GM12878 (cell line): ENCODE measurements around the gene JKAMP. TPM values are rescaled to one million over a fixed set of nuclear protein-coding genes. Genes with fewer than 3 reads are reported as not detected.
A peak's percentile ranks its signal among the peaks of the same experiment; 100 is the strongest.

ENCODE experiments used
- ATAC-seq: fragments of 200-7000 bp; cut with Tn5 transposase; 3 replicates; pipeline ENCODE4 v1.9.1; 2020; ENCODE audit warnings: mild to moderate bottlenecking, moderate library complexity
- BruUV-seq: library from RNA; stranded (reverse); fragments of 400-500 nt; replicated peaks from 2 replicates; lab custom pipeline; 2021; lab: Mats Ljungman, UMichigan
- CTCF ChIA-PET: fragments of 300-600 bp; sonication (Branson Sonifier 250); formaldehyde crosslinking; extraction: SDS; loops from one replicate; lab custom pipeline; 2021; ENCODE audit warnings: inconsistent platforms; lab: Yijun Ruan, JAX
- POLR2A ChIA-PET: fragments of 350-600 bp; formaldehyde crosslinking; extraction: SDS; loops from one replicate; lab custom pipeline; 2021; ENCODE audit warnings: inconsistent platforms; lab: Charles Lee
- RAD21 ChIA-PET: fragments of 300-600 bp; sonication (Branson Sonifier 250); formaldehyde crosslinking; loops from one replicate; lab custom pipeline; 2023; ENCODE audit warnings: antibody characterized with exemption; ENCODE audit not compliant: unreplicated experiment; lab: Charles Lee
- SMC1A ChIA-PET: fragments of 300-600 bp; sonication (Branson Sonifier 250); formaldehyde crosslinking; loops from one replicate; lab custom pipeline; 2023; ENCODE audit not compliant: unreplicated experiment, uncharacterized antibody; lab: Charles Lee
- DNase-seq: peaks from one replicate; pipeline ENCODE4 v3.0.0-alpha.2; 2011; ENCODE audit warnings: low read depth, low spot score
- FAIRE-seq: peaks from 3 replicates; lab custom pipeline; 2011; peaks lifted over from hg19 to GRCh38; lab: Jason Lieb, UNC
- H2AFZ ChIP-seq: 2 replicates; pipeline ENCODE4 v1.6.0; 2011; ENCODE audit warnings: low read depth, low read length, control low read depth; ENCODE audit not compliant: control insufficient read depth
- H3K27ac ChIP-seq: 2 replicates; pipeline ENCODE4 v1.5.1; 2011; ENCODE audit warnings: control low read depth; ENCODE audit not compliant: control insufficient read depth, insufficient read depth
- H3K27me3 ChIP-seq, 2 experiments: replicated peaks in 1 of 2; 2 replicates each; pipeline versions ENCODE4 v1.6.0 to v1.6.1; 2011; ENCODE audit warnings: low read length in 1 of 2; ENCODE audit not compliant: control insufficient read depth in 2 of 2, insufficient read depth in 2 of 2
- H3K36me3 ChIP-seq, 2 experiments: 2 replicates each; pipeline ENCODE4 v1.5.1; 2011; ENCODE audit warnings: low read length in 1 of 2; ENCODE audit not compliant: control insufficient read depth in 2 of 2, insufficient read depth in 2 of 2
- H3K4me1 ChIP-seq: 2 replicates; pipeline ENCODE4 v1.6.1; 2011; ENCODE audit warnings: mild to moderate bottlenecking, low read length, moderate library complexity, mixed read lengths; ENCODE audit not compliant: control insufficient read depth, insufficient read depth
- H3K4me2 ChIP-seq: 2 replicates; pipeline ENCODE4 v1.6.0; 2011; ENCODE audit warnings: control low read depth; ENCODE audit not compliant: control insufficient read depth, insufficient read depth
- H3K4me3 ChIP-seq: fragments of 200-600 bp; sonication (generic); 2 replicates; pipeline ENCODE4 v1.5.1; 2016
- H3K79me2 ChIP-seq: 2 replicates; pipeline ENCODE4 v1.6.0; 2011; ENCODE audit warnings: low read length; ENCODE audit not compliant: control insufficient read depth, insufficient read depth
- H3K9ac ChIP-seq: 2 replicates; pipeline ENCODE4 v1.8.0; 2011; ENCODE audit warnings: low read length, control low read depth, mixed read lengths; ENCODE audit not compliant: control insufficient read depth, insufficient read depth
- H3K9me3 ChIP-seq: replicated peaks from 3 replicates; pipeline ENCODE4 v1.5.1; 2011; ENCODE audit warnings: mild to moderate bottlenecking, low read length; ENCODE audit not compliant: control insufficient read depth, insufficient read depth
- H4K20me1 ChIP-seq: 2 replicates; pipeline ENCODE4 v1.6.0; 2011; ENCODE audit not compliant: control insufficient read depth, insufficient read depth
- ASH2L ChIP-seq: fragments of 300-600, 200-600 bp; sonication (generic); IDR thresholded peaks from 2 replicates; pipeline ENCODE4 v1.6.1; 2017; ENCODE audit warnings: low read depth, mild to moderate bottlenecking, borderline replicate concordance
- CTCF ChIP-seq, 3 experiments: IDR thresholded peaks in 2 of 3; conservative IDR thresholded peaks in 1 of 3; 2 replicates each; pipeline ENCODE4 v1.5.1; 2011; ENCODE audit warnings: low read depth in 3 of 3, low read length in 3 of 3, mild to moderate bottlenecking in 3 of 3, control low read depth in 2 of 3, moderate library complexity in 2 of 3, inconsistent platforms in 1 of 3, mixed read lengths in 1 of 3; ENCODE audit not compliant: control insufficient read depth in 2 of 3, insufficient read depth in 1 of 3; ENCODE audit errors: extremely low read depth in 1 of 3
- ESRRA ChIP-seq: IDR thresholded peaks from 2 replicates; pipeline ENCODE4 v1.6.1; 2012; ENCODE audit warnings: mild to moderate bottlenecking, low read length, improper control_type of control experiment
- ETV6 ChIP-seq, 2 experiments: fragments of 450-650 bp in 1 of 2; IDR thresholded peaks in 1 of 2; conservative IDR thresholded peaks in 1 of 2; 2 replicates each; pipeline ENCODE4 v1.6.1; 2014; ENCODE audit warnings: antibody characterized with exemption in 1 of 2, borderline replicate concordance in 1 of 2, low read depth in 1 of 2, mild to moderate bottlenecking in 1 of 2, moderate library complexity in 1 of 2
- MXI1 ChIP-seq: fragments of 150-350 bp; IDR thresholded peaks from 2 replicates; pipeline ENCODE4 v1.6.1; 2011; ENCODE audit warnings: low read depth, mild to moderate bottlenecking, inconsistent platforms, low read length, improper control_type of control experiment
- NKRF ChIP-seq: fragments of 450-650 bp; conservative IDR thresholded peaks from 2 replicates; pipeline ENCODE4 v1.6.1; 2017; ENCODE audit warnings: mild to moderate bottlenecking, moderate library complexity
- POLR2AphosphoS5 ChIP-seq: IDR thresholded peaks from 2 replicates; pipeline ENCODE4 v1.6.1; 2011; ENCODE audit warnings: mild to moderate bottlenecking, low read length, inconsistent platforms
- RAD21 ChIP-seq: IDR thresholded peaks from 2 replicates; pipeline ENCODE4 v1.6.1; 2011; ENCODE audit warnings: mild to moderate bottlenecking, low read depth, low read length, moderate library complexity; ENCODE audit not compliant: insufficient read depth
- RCOR1 ChIP-seq: conservative IDR thresholded peaks from 2 replicates; pipeline ENCODE4 v1.6.1; 2012; ENCODE audit warnings: low read depth, low read length, improper control_type of control experiment
- SMC3 ChIP-seq: IDR thresholded peaks from 2 replicates; pipeline ENCODE4 v1.6.1; 2011; ENCODE audit warnings: low read length, improper control_type of control experiment, borderline replicate concordance
- USF1 ChIP-seq: IDR thresholded peaks from 2 replicates; pipeline ENCODE4 v1.6.1; 2011; ENCODE audit warnings: borderline replicate concordance, low read depth, mild to moderate bottlenecking, moderate library complexity, mixed read lengths, low read length; ENCODE audit not compliant: insufficient read depth; ENCODE audit errors: extremely low read length
- ZBTB33 ChIP-seq: fragments of 450-650 bp; IDR thresholded peaks from 2 replicates; pipeline ENCODE4 v1.6.1; 2017; ENCODE audit warnings: mild to moderate bottlenecking
- in situ Hi-C: fragments of 300-500 bp; cut with MboI; formaldehyde crosslinking; loops from 9 replicates; pipeline ENCODE4 v1.14.3; 2018; ENCODE audit warnings: mixed read lengths
- intact Hi-C: fragments of 100-400 bp; cut with micrococcal nuclease; formaldehyde crosslinking; loops from one replicate; pipeline ENCODE4 v1.14.2; 2022; ENCODE audit not compliant: unreplicated experiment
- polyA plus RNA-seq, 11 experiments: library from polyadenylated mRNA; depleted of rRNA in 4 of 11; unstranded in 6 of 11; stranded (reverse) in 5 of 11; fragments of >200 nt; fragmentation: Nextera tagmentation in 4 of 11; fragmentation: Illumina TruSeq in 1 of 11; extraction: Ambion mirVana in 4 of 11; extraction: Trizol in 1 of 11; gene quantifications; 1 replicate in 1 of 11; 2 replicates in 10 of 11; pipeline versions ENCODE4 v1.2.1 to v1.2.3, GENCODE V29; 2011 to 2016; ENCODE audit warnings: inconsistent platforms in 2 of 11, missing spikeins in 2 of 11, low read depth in 1 of 11
- total RNA-seq, 4 experiments: library from RNA; depleted of rRNA in 3 of 4; stranded (reverse); fragments of >200 nt in 3 of 4; fragmentation: Illumina TruSeq in 1 of 4; extraction: Trizol in 1 of 4; gene quantifications; 2 replicates each; pipeline versions ENCODE4 v1.2.1 to v1.2.3, GENCODE V29; 2013 to 2021
- TF ChIP-seq, protein P1 (sequence below): IDR thresholded peaks from 2 replicates; pipeline ENCODE4 v1.6.1; 2012; ENCODE audit warnings: low read length, inconsistent platforms

JKAMP gene
- total and polyA plus RNA-seq, 10 of the 15 experiments (the other 5 are each of a cell fraction or from before 2014, with no cell fraction given): 18.2 to 129 (median 46.6) TPM

GRCh38 chr14:59507063-59507751 lies 22.9 kb downstream of the JKAMP start:
- CTCF ChIA-PET: interaction anchor here (0.7 to 12.6 kb wide), 24 partner anchors 10 to 679 kb away, joined by 3 to 147 read pairs (median 4); partner anchors contain the start of genes CCDC175, JKAMP and L3HYPDH
- BruUV-seq: no TSS peak
- H4K20me1 ChIP-seq: no peaks in the 10 kb centered on the region
- FAIRE-seq (peak; percentile 38), DNase-seq (no peak), ATAC-seq (peak; percentile 94)
- POLR2A ChIA-PET: interaction anchor here (0.7 kb wide), 1 partner anchor 25 kb away, joined by 3 read pairs; no protein-coding TSS in a partner anchor
- H3K9ac ChIP-seq: no peak overlapping the region
- RAD21 ChIA-PET: interaction anchor here (0.6 to 1.6 kb wide), 9 partner anchors 8 to 677 kb away, joined by 3 to 11 read pairs (median 4); partner anchors contain the start of gene CCDC175
- no peak overlapping the region for H3K27ac ChIP-seq
- H2AFZ ChIP-seq: no peak overlapping the region
- H3K4me1 ChIP-seq: no peaks in the 10 kb centered on the region
- H3K4me2 ChIP-seq: no peak overlapping the region
- H3K36me3 ChIP-seq: peaks cover 0 to 6% of the 10 kb centered on the region in 2 experiments; a peak in 2 of 4 replicates
- in situ Hi-C loops: no loop called here
- no peaks in the 10 kb centered on the region for H3K9me3 ChIP-seq
- SMC1A ChIA-PET: interaction anchor here (0.8 to 3.9 kb wide), 12 partner anchors 10 to 676 kb away, joined by 3 to 29 read pairs (median 4); partner anchors contain the start of genes CCDC175, JKAMP and L3HYPDH
- H3K27me3 ChIP-seq: no peaks in the 10 kb centered on the region
- intact Hi-C loops: loop anchor here (2.0 to 5.0 kb wide), 2 partner anchors 70 to 180 kb away; partner anchors contain the start of gene CCDC175
- no peak overlapping the region for H3K4me3 ChIP-seq
- H3K79me2 ChIP-seq: no peaks in the 10 kb centered on the region
- TF ChIP-seq USF1 (no peak), MXI1 (0 out of 2 replicates have a peak, but pooled peaks have one; percentile 16), ASH2L (no peak), ETV6 (conservative IDR thresholded peaks at IDR 0.05 in 1 of 2, IDR thresholded peaks at IDR 0.05 in 1 of 2; ENCODE audit: borderline replicate concordance in 1 of 2, low read depth in 1 of 2) (no peak), NKRF (no peak), CTCF (IDR thresholded peaks at IDR 0.05 in 2 of 3, conservative IDR thresholded peaks at IDR 0.05 in 1 of 3; ENCODE audit: control insufficient read depth in 2 of 3, extremely low read depth in 1 of 3, insufficient read depth in 1 of 3, low read depth in 3 of 3, low read length in 3 of 3) (peak; percentile 86 to 95 (median 90)), RAD21 (peak; percentile 68), ZBTB33 (no peak), SMC3 (peak; percentile 68), ESRRA (no peak), RCOR1 (no peak), POLR2AphosphoS5 (no peak)
- TF ChIP-seq, protein P1, sequence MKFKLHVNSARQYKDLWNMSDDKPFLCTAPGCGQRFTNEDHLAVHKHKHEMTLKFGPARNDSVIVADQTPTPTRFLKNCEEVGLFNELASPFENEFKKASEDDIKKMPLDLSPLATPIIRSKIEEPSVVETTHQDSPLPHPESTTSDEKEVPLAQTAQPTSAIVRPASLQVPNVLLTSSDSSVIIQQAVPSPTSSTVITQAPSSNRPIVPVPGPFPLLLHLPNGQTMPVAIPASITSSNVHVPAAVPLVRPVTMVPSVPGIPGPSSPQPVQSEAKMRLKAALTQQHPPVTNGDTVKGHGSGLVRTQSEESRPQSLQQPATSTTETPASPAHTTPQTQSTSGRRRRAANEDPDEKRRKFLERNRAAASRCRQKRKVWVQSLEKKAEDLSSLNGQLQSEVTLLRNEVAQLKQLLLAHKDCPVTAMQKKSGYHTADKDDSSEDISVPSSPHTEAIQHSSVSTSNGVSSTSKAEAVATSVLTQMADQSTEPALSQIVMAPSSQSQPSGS: no peak
